Prostate gland (tissue), 2 donors: ENCODE data around the gene FGF2.

Experiments used
- CTCF ChIP-seq, 4 experiments: fragments of 200-600 bp in 2 of 4; fragments of 450-650 bp in 2 of 4; sonication (generic) in 2 of 4; IDR thresholded peaks; 1 replicate in 3 of 4; 2 replicates in 1 of 4; pipeline ENCODE4 v1.5.1; 2016 to 2019; ENCODE audit warnings: antibody characterized with exemption in 4 of 4, mild to moderate bottlenecking in 2 of 4, moderate library complexity in 2 of 4
- POLR2A ChIP-seq: fragments of 450-650 bp; IDR thresholded peaks from one replicate; pipeline ENCODE4 v1.6.1; 2016; ENCODE audit warnings: antibody characterized with exemption, mild to moderate bottlenecking

GRCh38 chr4:122896270-122896669 is 69.6 kb downstream of the FGF2 start:
- TF ChIP-seq CTCF (IDR thresholded peaks at IDR 0.05) (no peak), POLR2A (no peak)
